ENCODE measurements around the gene EFCAB7.
"Not testable (repeated sequence)": the region's sequence is repeated elsewhere in the genome, so short reads cannot be mapped to it uniquely, and the experiment has no call there.

Gene EFCAB7

DNA sequence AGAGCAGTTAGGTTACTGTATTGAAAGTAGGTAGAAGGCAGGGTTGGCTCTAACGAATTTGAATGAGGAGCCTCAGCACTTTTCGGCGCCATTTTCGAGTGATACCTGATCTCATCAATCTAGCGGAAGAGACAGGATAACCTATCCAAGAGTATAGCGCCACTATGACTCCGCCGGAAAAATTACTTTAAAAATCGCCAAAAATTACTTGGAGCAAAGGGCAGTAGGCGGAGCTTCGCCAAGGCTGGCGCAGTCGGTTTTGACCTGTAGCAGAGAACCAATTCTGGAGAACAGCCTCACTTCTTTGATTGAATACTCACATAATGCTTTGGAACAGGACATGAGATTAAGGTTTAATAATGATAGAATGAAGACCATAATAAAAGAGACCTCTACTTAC lies 25.6 kb downstream of the EFCAB7 start:
- DNase-seq, result no peak

- DNase-seq, result no peak
Observed at GRCh38 chr1:63555480-63555879, 32.2 kb downstream of the EFCAB7 start.

DNA sequence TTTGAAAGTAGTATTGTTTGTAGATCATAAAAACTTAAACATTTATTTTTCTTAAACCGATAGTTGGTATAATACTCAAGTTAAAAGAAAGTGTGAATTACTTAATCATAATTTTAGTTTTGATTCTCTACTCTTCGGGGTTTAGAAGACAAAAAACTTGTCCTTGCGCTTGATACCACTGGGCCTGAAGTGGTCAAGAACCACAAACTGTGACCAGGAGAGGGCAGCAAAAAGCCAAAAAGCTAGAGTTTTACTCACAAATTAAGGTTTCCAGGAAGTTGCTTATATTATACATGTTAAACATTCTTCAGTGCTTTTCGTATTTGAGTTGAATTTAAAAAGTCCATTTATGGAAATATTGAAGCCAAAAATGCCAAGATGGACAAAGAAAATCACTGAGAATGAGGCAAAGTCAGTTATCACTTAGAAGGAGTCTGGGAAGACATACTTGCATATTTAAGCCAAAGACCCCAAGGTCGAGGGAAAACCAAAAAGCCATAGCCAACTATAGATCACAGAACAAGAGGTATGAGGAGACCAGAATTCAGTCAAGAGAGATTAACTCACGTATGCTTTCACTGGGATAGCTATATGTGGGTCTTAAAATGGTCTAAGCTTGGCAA lies 34.2 kb downstream of the EFCAB7 start:
- peak; percentile 43 for DNase-seq

GRCh38 chr1:63559357-63559756 lies 36.0 kb downstream of the EFCAB7 start:
- DNase-seq, result no peak

DNA sequence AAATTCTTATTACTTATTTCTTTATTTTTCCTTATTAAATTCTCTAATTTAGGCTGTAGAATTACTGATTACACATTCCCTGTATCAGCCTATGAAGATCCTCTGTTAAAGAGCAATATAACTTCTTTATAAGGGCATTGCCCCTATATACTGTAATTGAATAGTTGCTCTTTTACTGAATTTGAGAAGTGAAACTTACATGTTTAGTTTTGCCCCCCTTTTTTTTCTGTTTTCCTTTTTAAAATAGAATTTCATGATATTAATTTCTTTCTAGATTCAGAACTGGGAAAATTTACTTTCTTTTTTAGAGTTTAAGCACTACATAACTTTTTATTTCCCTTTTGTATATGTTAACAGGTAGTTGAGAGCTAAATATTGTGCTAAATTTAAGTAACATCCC lies 40.4 kb downstream of the EFCAB7 start:
- DNase-seq, result no peak

GRCh38 chr1:63569068-63569467 lies 45.7 kb downstream of the EFCAB7 start:
- DNase-seq, result no peak

- DNase-seq, result no peak
Observed at GRCh38 chr1:63569640-63570316, 46.5 kb downstream of the EFCAB7 start.

- not testable (repeated sequence) for DNase-seq
Observed at GRCh38 chr1:63572686-63573085, 49.4 kb downstream of the EFCAB7 start.

DNA sequence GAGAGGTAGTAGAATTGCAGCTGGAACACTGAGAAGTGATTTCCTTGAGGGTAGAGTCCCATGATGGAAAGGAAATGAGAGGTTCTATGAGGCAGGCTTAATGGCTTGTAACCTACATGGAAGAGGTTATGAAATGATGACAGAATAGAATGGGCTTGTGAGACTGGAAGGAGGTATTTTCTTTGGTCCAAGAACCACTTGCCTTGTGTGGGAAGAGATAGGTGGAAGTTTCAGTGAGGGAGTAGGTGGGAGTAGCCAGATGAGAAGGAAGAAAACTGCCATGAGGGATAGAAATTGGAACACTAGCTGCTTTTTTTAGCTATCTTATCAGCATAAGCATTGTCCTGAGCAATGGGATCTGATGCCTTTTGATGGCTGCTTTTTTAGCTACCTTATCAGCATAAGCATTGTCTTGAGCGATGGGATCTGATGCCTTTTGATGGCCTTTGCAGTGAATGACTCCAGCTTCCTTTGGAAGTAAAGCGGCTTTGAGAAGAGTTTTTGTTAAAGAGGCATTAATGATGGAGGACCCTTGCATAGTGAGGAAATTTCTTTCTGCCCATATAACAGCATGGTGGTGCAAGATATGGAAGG lies 51.0 kb downstream of the EFCAB7 start:
- not testable (repeated sequence) for DNase-seq

DNA sequence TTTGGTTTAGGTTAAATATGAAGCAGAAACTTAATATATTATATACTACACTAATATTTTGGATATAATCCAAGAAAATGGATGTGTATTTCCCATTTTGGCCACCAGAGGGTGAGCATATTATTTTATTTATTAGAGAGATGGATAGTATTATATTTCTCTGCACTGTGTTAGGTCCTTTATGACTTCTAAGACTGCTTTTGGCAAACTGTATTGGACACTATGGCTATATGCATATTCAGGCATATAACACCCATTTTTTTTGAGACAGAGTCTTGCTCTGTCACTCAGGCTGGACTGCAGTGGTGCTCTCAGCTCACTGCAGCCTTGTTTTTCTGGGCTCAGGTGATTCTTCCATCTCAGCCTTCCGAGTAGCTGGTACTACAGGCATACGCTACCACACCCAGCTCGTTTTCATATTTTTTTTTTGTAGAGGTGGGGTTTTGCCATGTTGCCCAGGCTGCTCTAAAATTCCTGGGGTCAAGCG lies 52.1 kb downstream of the EFCAB7 start:
- peak; percentile 44 for DNase-seq

DNA sequence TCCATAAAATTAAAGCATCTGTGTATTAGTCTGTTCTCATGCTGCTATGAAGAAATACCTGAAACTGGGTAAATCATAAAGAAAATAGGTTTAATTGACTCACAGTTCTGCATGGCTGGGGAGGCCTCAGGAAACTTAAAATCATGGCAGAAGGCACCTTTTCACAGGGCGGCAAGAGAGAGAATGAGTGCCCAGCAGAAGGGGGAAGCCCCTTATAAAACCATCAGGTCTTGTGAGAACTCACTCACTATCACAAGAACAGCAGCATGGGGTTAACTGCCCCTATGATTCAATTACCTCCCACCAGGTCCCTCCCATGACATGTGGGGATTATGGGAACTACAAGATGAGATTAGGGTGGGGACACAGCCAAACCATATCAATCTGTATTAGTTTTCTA lies 63.0 kb downstream of the EFCAB7 start:
- not testable (repeated sequence) for DNase-seq

GRCh38 chr1:63590166-63590560 lies 66.8 kb downstream of the EFCAB7 start:
- no peak for DNase-seq

DNA sequence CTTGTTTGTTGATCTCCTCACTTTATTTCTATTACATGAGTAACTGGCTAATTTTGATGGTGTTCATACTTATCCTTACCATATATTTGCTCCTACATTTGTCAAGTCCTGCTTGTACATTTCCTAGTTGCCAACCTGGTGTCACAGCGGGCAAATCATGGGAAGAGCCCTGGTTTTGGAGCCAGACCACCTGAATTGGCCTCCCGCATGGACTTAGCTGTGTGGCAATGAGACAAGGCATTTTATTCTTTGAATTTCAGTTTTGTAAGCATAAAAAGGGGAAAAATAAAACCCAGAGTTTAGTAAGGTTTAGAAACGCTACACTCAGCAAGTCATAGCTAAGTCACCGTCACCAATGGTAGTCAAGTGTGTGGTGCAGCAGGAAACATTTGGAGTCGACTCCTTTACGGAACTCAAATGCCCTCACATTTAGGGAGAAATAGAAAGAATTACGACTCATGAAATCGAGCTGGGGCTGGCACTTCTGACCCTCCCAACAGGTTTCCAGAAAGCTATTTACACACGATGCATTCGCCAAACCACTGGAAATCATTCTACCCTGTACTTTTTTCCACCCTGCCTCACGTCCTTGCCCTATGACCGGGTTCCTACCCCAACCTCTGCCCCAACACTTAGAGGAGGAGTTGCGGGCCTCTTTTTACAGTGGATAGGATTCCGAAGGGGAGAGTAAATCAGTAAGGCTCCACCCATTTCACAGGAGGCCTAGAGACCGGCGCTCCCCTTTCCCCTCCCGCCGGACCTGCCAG lies 69.4 kb downstream of the EFCAB7 start:
- DNase-seq, result no peak

GRCh38 chr1:63593303-63593885 lies 70.1 kb downstream of the EFCAB7 start, which contains the start of gene PGM1:
Gene PGM1, plus strand, starts transcription at chr1:63593411. Its CDS starts 78 bp downstream, at chr1:63593489.
- peak; percentile 88 for DNase-seq

GRCh38 chr1:63593886-63594605 lies 70.7 kb downstream of the EFCAB7 start:
- peak; percentile 75 for DNase-seq

DNA sequence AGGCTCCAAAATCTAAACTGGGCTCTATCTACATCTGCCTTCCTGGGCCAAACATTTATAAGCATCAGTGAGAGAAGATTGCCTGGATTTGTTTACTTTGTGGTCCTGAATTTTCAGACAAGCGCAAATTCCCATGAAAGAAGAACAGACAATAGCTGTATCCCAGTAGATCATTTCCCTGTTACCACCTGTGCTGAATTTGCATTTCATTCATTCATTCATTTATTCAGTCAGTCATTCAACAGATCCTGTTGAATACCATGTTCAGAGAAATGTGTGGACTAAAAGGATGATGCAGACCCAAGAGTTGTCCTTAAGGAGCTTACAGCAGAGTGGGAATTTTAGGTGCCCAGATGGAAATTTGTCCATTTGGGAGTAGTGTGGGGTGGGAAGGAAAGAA lies 72.1 kb downstream of the EFCAB7 start:
- DNase-seq, result no peak

DNA sequence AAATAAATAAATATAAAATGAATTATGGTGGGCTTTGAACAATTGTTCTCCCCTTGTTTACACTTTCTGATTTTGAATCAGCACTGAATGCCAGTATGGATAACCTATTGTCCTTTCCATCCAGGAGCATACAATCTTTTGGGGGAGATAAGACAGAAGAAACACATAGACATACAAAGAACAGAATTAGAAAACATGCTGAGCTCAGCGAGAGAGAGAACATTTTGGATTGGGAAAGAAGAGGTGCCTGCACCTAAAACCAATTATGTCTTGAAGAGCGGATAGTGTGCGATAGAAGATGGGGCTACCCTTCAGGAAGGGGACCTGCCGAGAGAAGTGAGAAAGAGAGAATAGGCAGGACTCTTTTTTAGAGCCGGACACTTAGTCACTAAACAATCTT lies 76.5 kb downstream of the EFCAB7 start:
- DNase-seq, result no peak

DNA sequence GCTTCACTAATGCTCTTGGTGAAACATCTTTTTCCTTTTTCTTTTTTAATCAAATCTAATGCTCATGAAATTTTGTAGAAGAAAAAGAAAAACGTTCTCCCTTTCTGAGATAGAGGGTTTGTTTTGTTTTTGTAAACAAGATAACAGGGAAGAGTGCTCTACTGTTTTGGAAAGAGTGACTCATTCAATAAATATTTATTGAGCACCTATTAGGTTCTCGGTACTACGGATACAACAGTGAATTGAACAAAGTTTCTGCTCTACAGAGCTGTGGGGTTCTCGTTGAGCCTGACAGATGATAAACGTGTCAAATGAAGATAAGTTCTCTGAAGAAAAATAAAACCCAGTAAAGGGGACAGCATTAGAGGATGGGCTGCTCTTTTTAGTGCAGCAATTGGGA lies 76.9 kb downstream of the EFCAB7 start:
- no peak for DNase-seq

DNA sequence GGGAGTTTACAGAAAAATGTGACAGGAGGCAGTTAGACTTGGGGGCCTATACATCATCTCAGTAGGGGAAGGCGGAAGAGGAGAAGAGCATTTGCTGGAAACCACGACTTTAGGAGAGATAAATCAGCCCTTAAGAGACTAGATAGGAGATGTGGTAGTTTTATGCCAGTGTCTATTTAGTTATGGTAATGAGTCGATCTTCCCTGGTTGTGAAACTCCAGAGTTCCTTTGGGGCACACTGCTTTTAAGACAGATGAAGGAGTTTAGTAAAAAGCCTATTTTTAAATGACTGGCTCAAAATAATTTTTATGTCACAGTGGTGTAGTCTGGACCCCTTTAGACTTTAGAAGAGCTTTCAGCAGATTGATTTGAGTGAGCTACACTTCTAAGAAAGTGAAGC lies 77.7 kb downstream of the EFCAB7 start:
- DNase-seq, result peak; percentile 17

GRCh38 chr1:63601463-63601862 lies 78.1 kb downstream of the EFCAB7 start:
- DNase-seq, result no peak

GRCh38 chr1:63601912-63602311 lies 78.6 kb downstream of the EFCAB7 start:
- no peak for DNase-seq

GRCh38 chr1:63602629-63603028 lies 79.3 kb downstream of the EFCAB7 start:
- DNase-seq, result no peak

Measured in fibroblast of skin of right biceps (primary cell).